MM.1S (cell line): ENCODE results near the gene CAPS.

Source experiments
- DNase-seq: peaks from one replicate; pipeline ENCODE4 v3.0.0-alpha.2; 2015
- H2AFZ ChIP-seq: fragments of 300-600 bp; sonication (generic); 2 replicates; pipeline ENCODE4 v1.6.0; 2016; ENCODE audit warnings: antibody characterized with exemption, low read length
- H3F3A ChIP-seq: fragments of 300-600 bp; sonication (generic); 2 replicates; pipeline ENCODE4 v1.6.1; 2016; ENCODE audit warnings: mild to moderate bottlenecking, antibody characterized with exemption, low read length, moderate library complexity, mixed read lengths; ENCODE audit not compliant: insufficient read depth
- H3K27ac ChIP-seq: fragments of 300-600 bp; sonication (generic); 2 replicates; pipeline ENCODE4 v1.5.1; 2016; ENCODE audit warnings: mild to moderate bottlenecking, low read length
- H3K27me3 ChIP-seq: fragments of 300-600 bp; sonication (generic); replicated peaks from 2 replicates; pipeline ENCODE4 v1.6.0; 2016; ENCODE audit warnings: low read length; ENCODE audit not compliant: insufficient read depth
- H3K36me3 ChIP-seq: fragments of 300-600 bp; sonication (generic); replicated peaks from 2 replicates; pipeline ENCODE4 v1.6.1; 2016; ENCODE audit warnings: mild to moderate bottlenecking, low read length, mixed read lengths; ENCODE audit not compliant: insufficient read depth
- H3K4me1 ChIP-seq: fragments of 300-600 bp; sonication (generic); 2 replicates; pipeline ENCODE4 v1.6.1; 2016; ENCODE audit warnings: low read length, mixed read lengths
- H3K4me2 ChIP-seq: fragments of 300-600 bp; sonication (generic); 2 replicates; pipeline ENCODE4 v1.6.0; 2016; ENCODE audit warnings: low read depth, low read length
- H3K4me3 ChIP-seq: fragments of 300-600 bp; sonication (generic); 2 replicates; pipeline ENCODE4 v1.5.1; 2016; ENCODE audit warnings: low read length, mixed read lengths
- H3K79me2 ChIP-seq: fragments of 300-600 bp; sonication (generic); 2 replicates; pipeline ENCODE4 v1.6.1; 2016; ENCODE audit warnings: mixed run types, low read length, mixed read lengths
- H3K9ac ChIP-seq: fragments of 300-600 bp; sonication (generic); 2 replicates; pipeline ENCODE4 v1.6.1; 2016; ENCODE audit warnings: low read length, mixed read lengths
- H3K9me2 ChIP-seq: fragments of 300-600 bp; sonication (generic); replicated peaks from 2 replicates; pipeline ENCODE4 v1.6.1; 2016; ENCODE audit warnings: mild to moderate bottlenecking, low read length, mixed read lengths; ENCODE audit not compliant: insufficient read depth
- H3K9me3 ChIP-seq: fragments of 300-600 bp; sonication (generic); replicated peaks from 2 replicates; pipeline ENCODE4 v1.6.1; 2016; ENCODE audit warnings: mild to moderate bottlenecking, low read length, mixed read lengths; ENCODE audit not compliant: insufficient read depth
- H4K20me1 ChIP-seq: fragments of 300-600 bp; sonication (generic); 2 replicates; pipeline ENCODE4 v1.6.1; 2016; ENCODE audit warnings: mild to moderate bottlenecking, low read length, moderate library complexity, mixed read lengths; ENCODE audit not compliant: insufficient read depth
- EZH2 ChIP-seq: fragments of 300-600 bp; sonication (generic); optimal IDR thresholded peaks from 2 replicates; pipeline ENCODE3; 2017; ENCODE audit warnings: low read depth, mild to moderate bottlenecking, antibody characterized with exemption, low read length, mixed read lengths
- EZH2phosphoT487 ChIP-seq: fragments of 300-600 bp; sonication (generic); IDR thresholded peaks from 2 replicates; pipeline ENCODE4 v1.6.1; 2018; ENCODE audit warnings: antibody characterized with exemption, low read length
- TF ChIP-seq, protein P1 (sequence below): fragments of 300-600 bp; sonication (generic); IDR thresholded peaks from 2 replicates; pipeline ENCODE4 v1.5.1; 2016; ENCODE audit warnings: antibody characterized with exemption, low read length, mixed read lengths

CAPS gene

DNA sequence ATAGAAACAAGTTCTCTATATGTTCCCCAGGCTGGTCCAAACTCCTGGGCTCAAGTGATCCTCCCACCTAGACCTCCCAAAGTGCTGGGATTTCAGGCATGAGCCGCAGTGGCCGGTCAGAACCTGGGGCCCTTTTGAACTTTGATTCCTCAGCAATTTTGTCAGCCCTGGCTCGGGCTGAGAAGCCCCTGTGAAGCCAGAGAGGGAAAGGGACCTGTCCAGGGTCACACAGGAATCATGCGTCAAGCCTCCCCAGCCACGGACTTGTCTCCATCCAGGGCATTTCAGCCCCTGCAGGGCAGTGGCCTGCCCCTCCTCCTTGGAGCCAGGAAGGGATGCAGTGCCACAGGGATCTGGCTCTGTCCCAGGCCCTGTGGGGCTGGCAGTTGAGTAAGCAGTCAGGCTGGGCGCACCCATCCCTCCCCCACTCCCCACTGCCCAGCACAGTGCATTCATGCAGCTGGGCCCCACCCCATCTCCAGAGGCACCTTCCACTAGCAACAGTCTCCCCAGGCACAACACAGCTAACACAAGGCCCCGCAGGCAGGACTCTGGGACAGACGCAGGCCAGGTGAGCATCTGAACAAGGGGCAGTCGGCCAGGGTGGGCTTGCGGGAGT is at the start of gene CAPS:
Gene CAPS (plus strand): TSS at position 516 of the 619 bp plus-strand sequence. CDS start 153 bp downstream, outside the sequence.
- H3K79me2 ChIP-seq, result no peaks in the 10 kb centered on the region
- H3K36me3 ChIP-seq, result no peaks in the 10 kb centered on the region; the same call in 1 of the 2 replicates
- no peak within 1 kb of the TSS for H3K4me3 ChIP-seq
- no peak within 1 kb of the TSS for H3K9ac ChIP-seq
- DNase-seq, result no peak
- H3F3A ChIP-seq, result no peaks in the 10 kb centered on the region
- H3K4me2 ChIP-seq, result no peak within 1 kb of the TSS
- H3K9me3 ChIP-seq, result no peaks in the 10 kb centered on the region
- H2AFZ ChIP-seq, result no peak within 1 kb of the TSS
- H3K4me1 ChIP-seq, result no peaks in the 10 kb centered on the region
- H4K20me1 ChIP-seq, result no peaks in the 10 kb centered on the region
- H3K9me2 ChIP-seq, result no peaks in the 10 kb centered on the region
- TF ChIP-seq EZH2, result no peak
- no peak for TF ChIP-seq EZH2phosphoT487
- TF ChIP-seq, protein P1, sequence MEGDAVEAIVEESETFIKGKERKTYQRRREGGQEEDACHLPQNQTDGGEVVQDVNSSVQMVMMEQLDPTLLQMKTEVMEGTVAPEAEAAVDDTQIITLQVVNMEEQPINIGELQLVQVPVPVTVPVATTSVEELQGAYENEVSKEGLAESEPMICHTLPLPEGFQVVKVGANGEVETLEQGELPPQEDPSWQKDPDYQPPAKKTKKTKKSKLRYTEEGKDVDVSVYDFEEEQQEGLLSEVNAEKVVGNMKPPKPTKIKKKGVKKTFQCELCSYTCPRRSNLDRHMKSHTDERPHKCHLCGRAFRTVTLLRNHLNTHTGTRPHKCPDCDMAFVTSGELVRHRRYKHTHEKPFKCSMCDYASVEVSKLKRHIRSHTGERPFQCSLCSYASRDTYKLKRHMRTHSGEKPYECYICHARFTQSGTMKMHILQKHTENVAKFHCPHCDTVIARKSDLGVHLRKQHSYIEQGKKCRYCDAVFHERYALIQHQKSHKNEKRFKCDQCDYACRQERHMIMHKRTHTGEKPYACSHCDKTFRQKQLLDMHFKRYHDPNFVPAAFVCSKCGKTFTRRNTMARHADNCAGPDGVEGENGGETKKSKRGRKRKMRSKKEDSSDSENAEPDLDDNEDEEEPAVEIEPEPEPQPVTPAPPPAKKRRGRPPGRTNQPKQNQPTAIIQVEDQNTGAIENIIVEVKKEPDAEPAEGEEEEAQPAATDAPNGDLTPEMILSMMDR, result no peak
- no peak within 1 kb of the TSS for H3K27ac ChIP-seq
- no peaks in the 10 kb centered on the region for H3K27me3 ChIP-seq

DNA sequence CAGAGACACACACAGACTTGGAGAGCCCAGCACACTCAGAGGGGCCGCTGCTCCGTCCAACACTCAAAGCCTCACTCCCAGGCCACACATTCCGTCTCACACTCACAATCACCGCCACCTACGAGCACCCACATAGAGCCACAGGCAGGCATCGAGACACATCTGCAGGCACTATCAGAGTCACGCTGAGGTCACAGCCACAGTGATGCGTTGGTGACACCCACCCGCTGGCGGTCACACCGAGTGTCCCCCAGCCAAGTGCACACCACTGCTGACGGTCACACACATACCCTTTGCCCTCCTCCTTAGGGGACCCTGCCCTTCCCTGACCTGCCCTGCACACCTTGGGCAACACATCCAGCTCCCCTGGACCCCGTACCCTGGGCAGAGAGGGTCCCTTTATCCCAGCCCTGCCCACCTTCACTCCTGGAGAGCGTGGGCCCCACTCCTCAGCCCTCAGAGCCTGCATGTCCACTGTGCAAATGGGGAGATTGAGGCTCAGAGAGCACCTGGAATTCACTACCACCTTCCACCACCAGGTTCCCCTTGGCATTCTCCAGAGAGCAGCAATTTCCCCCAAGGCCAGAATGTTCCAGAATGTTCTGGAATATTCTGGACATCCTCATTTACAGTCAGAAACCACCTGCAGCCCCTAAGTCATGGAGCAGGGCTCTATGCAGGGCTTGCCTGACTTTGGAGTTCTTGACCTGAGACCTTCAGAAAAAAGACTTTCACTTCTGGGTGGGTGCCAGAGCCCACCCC is 49.1 kb upstream of the CAPS start:
- Histone ChIP-seq H3K9me3 (no peaks in the 10 kb centered on the region), H3K9ac (no peak overlapping the region), H3K4me2 (no peak overlapping the region), H3K4me1 (no peaks in the 10 kb centered on the region), H3K79me2 (no peaks in the 10 kb centered on the region), H3K36me3 (no peaks in the 10 kb centered on the region), H3K27ac (no peak overlapping the region), H3K4me3 (no peak overlapping the region), H3K9me2 (no peaks in the 10 kb centered on the region), H3K27me3 (peaks cover 86% of the 10 kb centered on the region), H3F3A (no peaks in the 10 kb centered on the region), H4K20me1 (no peaks in the 10 kb centered on the region), H2AFZ (no peak overlapping the region)
- no peak for TF ChIP-seq EZH2
- TF ChIP-seq, protein P1, result peak; percentile 20
- DNase-seq, result no peak

- no peak for TF ChIP-seq EZH2phosphoT487
- TF ChIP-seq, protein P1, result no peak
- TF ChIP-seq EZH2, result no peak
- H3K79me2 ChIP-seq, result no peaks in the 10 kb centered on the region
- no peak overlapping the region for H3K4me2 ChIP-seq
- peaks cover 79% of the 10 kb centered on the region for H3K27me3 ChIP-seq
- no peaks in the 10 kb centered on the region for H3K36me3 ChIP-seq
- no peaks in the 10 kb centered on the region for H4K20me1 ChIP-seq
- no peaks in the 10 kb centered on the region for H3K9me2 ChIP-seq
- H3F3A ChIP-seq, result no peaks in the 10 kb centered on the region
- no peak overlapping the region for H3K27ac ChIP-seq
- no peaks in the 10 kb centered on the region for H3K9me3 ChIP-seq
- no peak overlapping the region for H3K4me3 ChIP-seq
- H3K4me1 ChIP-seq, result no peaks in the 10 kb centered on the region
- DNase-seq, result no peak
- H3K9ac ChIP-seq, result no peak overlapping the region
- no peak overlapping the region for H2AFZ ChIP-seq
These were observed 48.3 kb upstream of the CAPS start for GRCh38 chr19:5865772-5866171.
